Lower lobe of right lung (tissue), 2 donors: ENCODE data around the gene CTPS1. TPM values are rescaled to one million over a fixed set of nuclear protein-coding genes. Genes with fewer than 3 reads are reported as not detected.

Source experiments
- ATAC-seq, 2 donors: fragments of 200-7000 bp; cut with Tn5 transposase; one replicate each; pipeline ENCODE4 v1.9.1; 2020 to 2022; ENCODE audit warnings: mild to moderate bottlenecking in 2 of 2, moderate library complexity in 2 of 2
- DNase-seq: peaks from one replicate; pipeline ENCODE4 v3.0.0-alpha.2; 2020
- H3K27ac ChIP-seq: fragments of 200-600 bp; one replicate; pipeline ENCODE4 v1.8.0; 2022
- H3K27me3 ChIP-seq: fragments of 200-600 bp; one replicate; pipeline ENCODE4 v1.8.0; 2022; ENCODE audit warnings: low read depth
- H3K36me3 ChIP-seq: fragments of 200-600 bp; one replicate; pipeline ENCODE4 v1.8.0; 2022; ENCODE audit warnings: mild to moderate bottlenecking
- H3K4me1 ChIP-seq: fragments of 200-600 bp; one replicate; pipeline ENCODE4 v1.8.0; 2022
- H3K4me3 ChIP-seq: fragments of 200-600 bp; one replicate; pipeline ENCODE4 v1.8.0; 2022; ENCODE audit warnings: mild to moderate bottlenecking
- H3K9me3 ChIP-seq: fragments of 200-600 bp; one replicate; pipeline ENCODE4 v1.8.0; 2022
- CTCF ChIP-seq: fragments of 200-600 bp; IDR thresholded peaks from one replicate; pipeline ENCODE4 v1.8.0; 2022; ENCODE audit warnings: antibody characterized with exemption, mild to moderate bottlenecking
- intact Hi-C: fragments of 100-400 bp; cut with DNase I; formaldehyde crosslinking; loops from one replicate; pipeline ENCODE4 v1.11.0; 2022
- total RNA-seq: library from RNA; stranded (reverse); fragmentation: NEBNext Ultra II Directional; extraction: Animal tissue kit (Norgen Biotek cat#: 25700); gene quantifications from one replicate; pipeline ENCODE4 v1.2.1, GENCODE V29; 2021
- donor health status: DM: no; HTN: yes; CAD: no; lungs with severe emphysema.

CTPS1 gene
- total RNA-seq, 1 donor from 2014 or later = 16.2 TPM

DNA sequence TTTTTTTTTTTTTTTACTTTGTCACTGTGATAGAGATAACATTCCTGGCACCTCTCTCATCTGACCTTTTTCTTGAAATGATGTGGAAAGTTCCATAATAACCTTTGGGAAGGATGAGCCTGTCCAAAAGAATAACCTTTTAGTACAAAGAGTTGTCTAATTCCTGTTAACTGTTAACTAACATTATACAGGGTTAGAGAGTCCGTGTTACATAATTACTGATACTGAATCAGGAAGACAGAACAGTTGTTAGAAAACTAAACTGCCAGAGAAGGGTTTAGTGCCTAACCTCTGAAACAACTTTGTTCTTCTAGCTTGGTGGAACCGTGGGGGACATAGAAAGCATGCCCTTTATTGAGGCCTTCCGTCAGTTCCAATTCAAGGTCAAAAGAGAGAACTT is 8.8 kb downstream of the CTPS1 start:
- H3K4me3 ChIP-seq = no peak overlapping the region
- no peak for DNase-seq
- H3K27me3 ChIP-seq = no peaks in the 10 kb centered on the region
- no peak for ATAC-seq
- peaks cover 29% of the 10 kb centered on the region for H3K4me1 ChIP-seq
- H3K36me3 ChIP-seq = peaks cover 75% of the 10 kb centered on the region
- no peaks in the 10 kb centered on the region for H3K9me3 ChIP-seq
- intact Hi-C loops = no loop called here
- TF ChIP-seq CTCF = no peak
- H3K27ac ChIP-seq = no peak overlapping the region

GRCh38 chr1:40989066-40989465 is 9.6 kb downstream of the CTPS1 start:
- TF ChIP-seq CTCF = no peak
- no peaks in the 10 kb centered on the region for H3K9me3 ChIP-seq
- H3K36me3 ChIP-seq = peaks cover 76% of the 10 kb centered on the region
- ATAC-seq = no peak
- no peak for DNase-seq
- H3K4me3 ChIP-seq = no peak overlapping the region
- intact Hi-C loops = no loop called here
- H3K4me1 ChIP-seq = peaks cover 29% of the 10 kb centered on the region
- no peaks in the 10 kb centered on the region for H3K27me3 ChIP-seq
- no peak overlapping the region for H3K27ac ChIP-seq

DNA sequence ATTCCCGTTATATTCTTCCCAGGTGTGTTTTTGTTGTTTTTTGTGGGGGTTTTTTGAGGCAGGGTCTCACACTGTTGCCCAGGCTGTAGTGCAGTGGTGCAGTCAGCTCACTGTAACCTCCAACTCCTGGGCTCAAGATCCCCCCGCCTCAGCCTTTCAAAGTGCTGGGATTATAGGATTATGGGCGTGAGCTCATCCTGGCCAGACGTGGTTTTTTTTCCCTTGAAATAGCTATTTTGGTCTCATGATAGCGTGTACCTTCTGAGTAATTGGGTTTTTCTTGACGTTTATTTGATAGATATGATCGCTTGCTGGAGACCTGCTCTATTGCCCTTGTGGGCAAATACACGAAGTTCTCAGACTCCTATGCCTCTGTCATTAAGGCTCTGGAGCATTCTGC is 17.6 kb downstream of the CTPS1 start:
- peaks cover 75% of the 10 kb centered on the region for H3K36me3 ChIP-seq
- no peaks in the 10 kb centered on the region for H3K9me3 ChIP-seq
- TF ChIP-seq CTCF = no peak

GRCh38 chr1:40998668-40999067 is 19.2 kb downstream of the CTPS1 start:
- intact Hi-C loops = no loop called here
- no peak for DNase-seq
- H3K27me3 ChIP-seq = no peaks in the 10 kb centered on the region
- H3K36me3 ChIP-seq = peaks cover 66% of the 10 kb centered on the region
- H3K4me3 ChIP-seq = no peak overlapping the region
- no peak for ATAC-seq
- no peak overlapping the region for H3K27ac ChIP-seq
- H3K4me1 ChIP-seq = peaks cover 11% of the 10 kb centered on the region
- no peaks in the 10 kb centered on the region for H3K9me3 ChIP-seq
- no peak for TF ChIP-seq CTCF

More for the DNA sequence above, 17.6 kb downstream of the CTPS1 start:
- Histone ChIP-seq H3K27me3 (no peaks in the 10 kb centered on the region), H3K4me3 (no peak overlapping the region), H3K4me1 (no peaks in the 10 kb centered on the region), H3K27ac (no peak overlapping the region)
- intact Hi-C loops = no loop called here
- no peak for ATAC-seq
- no peak for DNase-seq

- no peak for DNase-seq
- TF ChIP-seq CTCF = no peak
- ATAC-seq = no peak
Observed at GRCh38 chr1:41003127-41003639, 23.7 kb downstream of the CTPS1 start.

More at GRCh38 chr1:41003127-41003639, 23.7 kb downstream of the CTPS1 start:
- Histone ChIP-seq H3K27ac (no peak overlapping the region), H3K4me3 (no peak overlapping the region), H3K27me3 (no peaks in the 10 kb centered on the region), H3K4me1 (peaks cover 15% of the 10 kb centered on the region), H3K36me3 (peaks cover 68% of the 10 kb centered on the region), H3K9me3 (no peaks in the 10 kb centered on the region)
- intact Hi-C loops = no loop called here
